IPS-11a (cell line): Measurements from ENCODE around the gene NHS.

Source experiments
- H3K4me3 ChIP-seq: one replicate; pipeline ENCODE4 v1.5.1; 2013; ENCODE audit warnings: low read depth, low read length, control low read depth

Gene NHS

DNA sequence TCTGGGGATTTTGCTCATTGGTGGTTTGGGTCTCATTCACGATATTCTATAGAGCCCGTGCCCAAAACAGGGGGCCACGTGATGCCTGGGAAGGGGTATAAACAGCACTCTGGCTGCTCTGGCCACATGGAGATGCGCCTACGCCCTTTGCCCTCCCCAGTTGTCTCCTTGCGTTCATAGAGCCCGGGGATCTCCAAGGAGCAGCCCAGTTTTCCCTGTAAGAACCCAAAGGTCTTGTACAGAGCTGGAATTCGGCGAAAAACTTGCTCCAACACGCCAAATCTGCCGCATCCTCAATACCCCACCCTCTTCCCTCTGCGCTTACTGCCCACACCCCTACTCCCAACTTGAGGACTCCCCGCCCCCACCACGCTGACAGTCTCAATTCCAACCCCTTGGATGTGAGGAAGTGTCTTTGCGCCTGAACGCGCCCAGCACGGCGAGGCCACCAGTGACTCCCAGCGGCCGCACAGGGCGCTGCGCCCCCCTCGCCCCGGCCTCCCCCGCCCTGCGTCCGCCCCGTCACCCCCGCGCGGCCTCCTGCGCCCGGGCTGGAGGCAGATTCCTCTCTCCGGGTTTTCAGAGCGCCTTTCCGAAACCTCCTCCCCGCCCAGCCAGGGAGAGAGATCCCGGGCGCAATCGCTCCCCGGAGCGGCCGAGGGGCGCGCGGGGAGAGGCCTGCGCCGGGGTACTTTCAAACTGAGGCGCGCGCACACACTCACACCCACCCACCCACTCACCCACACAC lies at the start of gene NHS:
Gene NHS, plus strand, starts transcription at position 582 of the 748 bp plus-strand sequence. CDS start 558 bp downstream, outside the sequence.
- H3K4me3 ChIP-seq = peak within 1 kb of the TSS; percentile 43

DNA sequence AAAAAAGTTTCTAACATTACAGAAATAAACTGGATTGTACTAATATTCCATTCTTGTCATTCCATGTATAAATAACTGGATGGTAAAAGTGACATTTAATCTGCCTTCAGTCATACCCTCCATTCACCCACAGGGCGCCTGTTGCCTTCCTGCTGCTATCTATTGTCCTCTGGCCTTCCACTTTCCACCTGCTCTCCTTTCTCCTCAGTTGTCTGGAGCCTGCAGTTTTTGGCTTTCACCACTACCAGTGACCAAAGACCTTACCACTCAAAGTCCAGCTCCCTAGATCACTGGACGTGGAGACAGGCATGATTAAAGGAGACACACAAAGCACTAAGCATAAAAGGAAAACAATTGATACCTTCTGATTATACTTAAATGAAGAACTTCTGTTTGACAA lies 46.2 kb upstream of the NHS start:
- H3K4me3 ChIP-seq = no peak overlapping the region

DNA sequence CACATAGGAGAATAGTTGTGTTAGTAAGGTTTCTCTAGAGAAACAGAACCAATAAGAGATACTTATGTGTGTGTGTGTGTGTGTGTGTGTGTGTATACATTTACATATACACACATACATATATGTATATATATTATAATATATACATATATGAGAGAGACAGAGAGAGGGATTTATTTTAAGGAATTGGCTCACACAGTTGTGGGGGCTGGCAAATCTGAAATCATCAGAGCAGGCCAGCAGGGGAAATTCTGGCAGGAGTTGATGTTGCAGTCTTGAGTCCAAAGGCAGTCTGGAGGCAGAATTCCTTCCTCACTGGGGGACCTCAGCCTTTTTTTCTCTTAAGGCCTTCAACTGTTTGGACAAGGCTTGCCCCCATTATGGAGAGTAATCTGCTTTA lies 38.6 kb upstream of the NHS start:
- no peak overlapping the region for H3K4me3 ChIP-seq

GRCh38 chrX:17355976-17356375 lies 19.0 kb upstream of the NHS start:
- H3K4me3 ChIP-seq = no peak overlapping the region

GRCh38 chrX:17359500-17359899 lies 15.5 kb upstream of the NHS start:
- H3K4me3 ChIP-seq = no peak overlapping the region

DNA sequence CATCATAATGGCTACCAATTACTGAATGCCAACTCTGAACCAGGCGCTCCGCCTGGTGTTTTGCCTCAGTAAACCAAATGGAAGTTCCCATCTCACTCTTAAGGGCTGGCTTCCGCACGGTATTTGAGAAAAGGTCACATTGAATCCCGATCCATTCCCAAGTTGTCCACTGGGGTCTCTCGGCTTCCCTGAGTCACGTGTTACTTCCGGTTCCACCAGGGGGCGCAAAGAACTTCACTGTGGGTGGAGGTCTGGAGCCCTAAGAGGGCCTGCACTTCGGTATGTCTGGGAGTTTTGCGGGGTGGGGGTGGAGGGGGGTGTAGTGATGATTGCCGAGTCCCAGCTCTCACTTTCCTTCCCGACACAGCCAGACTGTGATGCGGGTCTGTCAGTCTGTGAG lies 13.4 kb upstream of the NHS start:
- H3K4me3 ChIP-seq = no peak overlapping the region

- no peak overlapping the region for H3K4me3 ChIP-seq
These were observed 7.0 kb upstream of the NHS start for GRCh38 chrX:17368002-17368401.

- H3K4me3 ChIP-seq = no peak overlapping the region
These were observed 5.7 kb upstream of the NHS start for GRCh38 chrX:17369309-17369708.

DNA sequence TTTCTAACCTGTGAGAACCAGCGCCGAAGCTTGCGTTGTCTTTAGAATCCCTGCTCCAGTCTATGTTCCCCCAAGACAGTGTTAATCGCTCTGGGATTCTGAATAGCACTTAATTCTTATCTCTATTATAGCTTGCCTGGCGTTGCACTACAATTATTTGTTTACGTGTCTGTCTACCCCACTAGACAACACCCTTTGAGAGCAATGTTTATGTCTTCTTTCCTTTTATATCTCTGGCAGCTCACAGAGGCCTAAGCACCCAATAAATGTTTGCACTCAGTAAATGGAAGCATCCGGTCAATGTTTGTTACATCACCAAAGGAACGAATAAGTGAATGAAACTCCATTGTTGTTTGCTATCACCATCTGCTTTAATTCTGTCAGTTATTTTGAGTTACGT lies 4.8 kb upstream of the NHS start:
- H3K4me3 ChIP-seq = no peak overlapping the region

DNA sequence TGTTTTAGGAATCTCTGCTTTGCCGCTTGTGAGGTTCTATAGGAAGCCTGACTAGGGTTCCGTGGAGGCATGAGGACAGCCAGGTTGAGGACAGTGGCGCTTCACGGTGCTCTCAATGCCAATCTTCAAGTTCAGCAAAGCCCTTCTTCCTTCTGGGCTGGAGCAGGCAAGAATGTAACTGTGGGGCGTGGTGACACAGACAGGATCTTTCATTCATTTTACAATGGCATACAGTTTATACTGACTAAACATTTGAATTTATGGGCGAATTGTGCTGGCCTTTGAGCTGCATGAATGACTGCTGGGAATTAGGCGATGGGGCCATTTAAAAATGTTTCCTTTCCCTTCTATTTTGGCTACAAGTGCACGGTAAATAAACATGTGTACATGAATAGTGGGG lies 2.9 kb upstream of the NHS start:
- no peak overlapping the region for H3K4me3 ChIP-seq

DNA sequence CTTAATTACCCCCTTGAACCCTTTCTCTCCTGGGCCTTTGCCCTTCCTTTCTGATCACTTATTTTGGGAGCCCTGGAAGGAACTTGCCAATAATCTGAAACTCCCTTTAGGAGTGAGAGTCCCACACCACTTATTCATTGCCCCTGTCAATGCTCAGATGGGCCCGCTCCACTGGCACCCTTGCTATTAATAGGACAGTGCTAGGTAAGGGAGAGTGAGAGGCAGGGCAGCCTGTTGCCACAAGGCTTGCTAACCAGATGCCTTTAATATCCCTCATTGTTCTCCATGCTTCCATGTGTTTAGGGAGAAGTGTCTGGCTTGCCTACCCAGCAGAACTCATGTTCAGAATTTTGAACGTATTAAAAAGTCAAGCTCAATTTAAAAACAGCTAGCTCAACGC lies 1.7 kb upstream of the NHS start:
- H3K4me3 ChIP-seq = no peak overlapping the region

GRCh38 chrX:17375367-17375636 lies 302 bp downstream of the NHS start:
- H3K4me3 ChIP-seq = peak overlapping the region; percentile 43

GRCh38 chrX:17375637-17376430 lies 834 bp downstream of the NHS start:
- peak overlapping the region; percentile 43 for H3K4me3 ChIP-seq

- peak overlapping the region; percentile 41 for H3K4me3 ChIP-seq
These were observed 1.6 kb downstream of the NHS start for GRCh38 chrX:17376431-17377077.

- peak overlapping the region; percentile 41 for H3K4me3 ChIP-seq
These were observed 2.2 kb downstream of the NHS start for GRCh38 chrX:17377091-17377717.

DNA sequence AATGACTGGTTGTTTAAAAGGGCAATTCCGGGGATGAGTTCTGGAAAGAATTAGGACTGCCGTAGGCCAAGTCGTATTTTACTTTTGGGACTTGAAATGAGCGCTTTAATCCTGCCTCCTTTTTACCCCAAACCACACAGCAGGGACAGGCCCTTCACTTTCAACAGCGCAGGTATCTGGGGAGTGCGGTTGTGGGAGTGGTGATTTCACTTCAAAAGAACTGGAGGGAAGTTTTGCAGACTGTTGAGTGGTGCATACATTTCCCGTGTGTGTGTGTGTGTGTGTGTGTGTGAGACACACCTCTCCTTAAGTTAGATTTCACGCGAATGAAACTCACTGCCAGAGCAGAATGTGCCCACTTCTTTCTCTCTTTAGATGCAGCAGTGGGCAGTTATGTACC lies 2.8 kb downstream of the NHS start:
- peak overlapping the region; percentile 41 for H3K4me3 ChIP-seq

DNA sequence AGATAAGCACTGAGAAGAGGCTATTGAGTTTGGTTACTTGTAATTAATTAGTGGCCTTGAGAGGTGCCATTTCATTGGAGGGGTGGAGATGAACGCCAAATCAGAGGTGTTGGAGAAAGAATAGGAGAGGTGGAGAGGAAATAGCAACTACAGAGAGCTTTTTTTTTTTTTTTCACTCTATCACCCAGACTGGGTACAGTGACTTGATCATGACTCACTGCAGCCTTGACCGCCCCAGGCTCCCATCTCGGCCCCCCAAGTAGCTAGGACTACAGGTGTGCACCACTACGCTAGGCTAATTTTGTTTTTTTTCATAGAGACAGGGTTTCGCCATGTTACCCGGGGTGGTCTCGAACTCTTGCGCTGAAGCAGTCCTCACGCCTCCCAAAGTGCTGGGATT lies 5.2 kb downstream of the NHS start:
- no peak overlapping the region for H3K4me3 ChIP-seq

DNA sequence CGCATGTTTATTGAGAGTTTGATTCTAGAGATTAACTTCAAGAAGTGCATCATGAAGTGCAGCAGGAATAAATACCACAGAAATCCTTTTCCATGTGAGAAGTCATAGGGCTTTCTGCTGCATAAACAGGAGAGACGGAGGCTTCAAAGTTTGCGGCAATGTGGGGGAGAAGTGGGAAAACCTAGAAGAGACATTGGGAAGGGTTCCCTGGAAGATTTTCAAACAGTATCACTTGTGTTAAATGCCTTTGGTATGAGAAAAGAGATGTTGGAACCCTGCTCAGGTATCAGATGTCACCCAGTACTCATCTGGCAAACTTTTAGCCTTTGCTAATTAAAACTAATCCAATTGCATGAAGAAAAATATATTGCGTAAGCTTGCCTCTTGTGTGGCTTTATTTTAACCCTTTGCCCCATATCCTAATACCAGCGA lies 15.4 kb downstream of the NHS start:
- no peak overlapping the region for H3K4me3 ChIP-seq

GRCh38 chrX:17395154-17395553 lies 20.2 kb downstream of the NHS start:
- no peak overlapping the region for H3K4me3 ChIP-seq

- no peak overlapping the region for H3K4me3 ChIP-seq
These were observed 22.1 kb downstream of the NHS start for GRCh38 chrX:17397074-17397473.

- no peak overlapping the region for H3K4me3 ChIP-seq
These were observed 28.2 kb downstream of the NHS start for GRCh38 chrX:17403189-17403691.
